GM19397 (cell line): Measurements from ENCODE around the gene PIK3C2B.
"Not testable (repeated sequence)": the region's sequence is repeated elsewhere in the genome, so short reads cannot be mapped to it uniquely, and the experiment has no call there.

Experiments used
- ATAC-seq: cut with Tn5 transposase; IDR thresholded peaks from one replicate; pipeline ENCODE4 v1.9.1; 2021; ENCODE audit warnings: mild to moderate bottlenecking, moderate library complexity; ENCODE audit not compliant: unreplicated experiment

PIK3C2B gene

DNA sequence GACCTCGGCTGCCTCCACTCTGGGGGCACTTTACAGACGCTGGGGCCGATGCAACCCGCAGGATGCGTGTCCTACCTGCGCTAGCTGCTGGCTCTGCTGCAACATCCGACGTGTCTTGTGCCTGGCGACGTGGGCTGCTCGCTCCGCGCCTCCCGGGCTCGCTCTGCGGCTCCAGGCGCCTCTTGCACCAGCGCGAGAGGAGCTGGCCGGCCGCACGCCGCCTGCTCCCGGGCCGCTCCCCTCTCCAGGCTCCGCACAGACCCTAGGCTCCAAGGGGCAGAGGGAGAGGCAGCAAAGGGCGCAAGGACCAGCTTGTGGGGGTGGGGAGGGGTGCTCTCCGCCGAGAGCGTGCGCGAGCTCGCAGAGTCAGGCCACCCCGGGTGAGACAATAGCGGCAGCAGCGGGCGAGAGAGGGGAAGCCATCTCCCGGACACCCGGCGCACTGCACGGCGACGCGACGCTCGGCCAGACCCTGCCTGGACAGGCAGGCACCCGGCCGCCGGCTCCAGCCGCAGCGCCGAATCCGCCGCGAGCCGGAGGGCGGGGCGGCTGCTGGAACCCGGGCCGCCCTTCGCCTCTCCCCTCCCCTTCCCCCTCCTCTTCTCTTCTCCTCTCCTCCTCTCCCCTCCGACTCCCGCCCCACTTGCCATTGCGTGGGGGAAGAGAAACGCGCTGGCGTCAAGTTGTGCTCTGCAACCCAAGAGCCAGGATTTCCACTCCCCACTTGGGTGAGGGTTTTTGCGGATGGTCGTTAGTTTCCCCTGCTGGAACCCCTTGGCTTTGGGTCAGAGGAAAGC is at the start of gene PIK3C2B:
TSS of gene PIK3C2B (minus strand) at position 525 of the 797 bp plus-strand sequence. CDS start 25,003 bp downstream, outside the sequence.
- ATAC-seq = peak; percentile 79

DNA sequence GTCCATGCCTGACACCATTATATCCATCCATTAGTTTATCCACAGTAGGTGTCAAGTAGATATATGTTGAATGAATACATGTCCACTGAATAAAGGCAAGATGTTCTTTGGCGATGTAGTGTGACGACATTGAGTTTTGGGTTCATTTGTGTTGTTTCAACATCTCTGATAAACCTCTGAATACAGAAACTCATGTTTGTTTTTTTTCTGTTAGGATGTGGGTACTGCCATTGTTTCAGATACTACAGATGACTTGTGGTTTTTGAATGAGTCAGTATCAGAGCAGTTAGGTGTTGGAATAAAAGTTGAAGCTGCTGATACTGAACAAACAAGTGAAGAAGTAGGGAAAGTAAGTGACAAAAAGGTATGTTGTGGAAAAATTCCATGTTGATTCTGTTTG is 49.7 kb upstream of the PIK3C2B start:
- no peak for ATAC-seq

DNA sequence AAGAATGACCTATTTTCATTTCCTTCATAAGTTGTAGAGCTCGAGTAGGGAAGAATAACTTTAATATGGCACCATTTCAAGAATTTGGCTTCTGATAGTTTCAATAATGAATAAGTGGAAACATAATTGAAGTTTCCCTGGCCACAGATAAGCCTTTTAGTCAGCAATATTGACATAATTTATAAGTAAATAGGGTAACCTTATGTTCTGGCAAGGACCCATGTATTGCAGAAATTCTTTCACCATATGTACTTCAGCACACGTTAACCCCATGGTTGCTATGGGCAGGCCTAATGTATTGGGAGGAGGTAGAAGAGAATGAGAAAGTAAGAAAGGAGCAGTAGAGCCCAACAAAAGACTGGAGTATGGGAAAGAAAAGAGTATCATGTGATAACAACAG is 47.0 kb upstream of the PIK3C2B start:
- no peak for ATAC-seq

GRCh38 chr1:204532832-204533231 is 38.2 kb upstream of the PIK3C2B start:
- no peak for ATAC-seq

DNA sequence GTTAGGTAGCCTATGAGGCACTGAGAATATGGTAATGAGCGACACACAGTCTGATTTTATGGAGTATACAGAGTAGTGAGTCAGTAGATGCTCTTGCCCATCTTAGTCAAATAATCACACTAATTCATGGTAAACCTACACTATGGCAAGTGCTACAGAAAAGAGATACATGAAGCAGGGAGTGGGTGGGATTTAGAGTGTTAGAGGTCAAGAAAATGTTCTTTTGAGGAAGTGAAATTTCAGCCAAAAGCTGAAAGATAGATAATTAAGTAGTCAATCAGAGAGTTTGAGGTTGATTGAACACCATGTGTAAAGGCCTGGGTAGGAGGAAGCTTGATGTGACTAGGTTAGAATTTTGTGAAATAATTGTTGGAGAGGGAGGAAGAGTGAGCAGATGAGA is 36.3 kb upstream of the PIK3C2B start:
- ATAC-seq = peak; percentile 71

- no peak for ATAC-seq
These were observed 34.8 kb upstream of the PIK3C2B start for GRCh38 chr1:204529371-204529895.

GRCh38 chr1:204528677-204529076 is 34.1 kb upstream of the PIK3C2B start:
- ATAC-seq = no peak

GRCh38 chr1:204528241-204528640 is 33.6 kb upstream of the PIK3C2B start:
- no peak for ATAC-seq

DNA sequence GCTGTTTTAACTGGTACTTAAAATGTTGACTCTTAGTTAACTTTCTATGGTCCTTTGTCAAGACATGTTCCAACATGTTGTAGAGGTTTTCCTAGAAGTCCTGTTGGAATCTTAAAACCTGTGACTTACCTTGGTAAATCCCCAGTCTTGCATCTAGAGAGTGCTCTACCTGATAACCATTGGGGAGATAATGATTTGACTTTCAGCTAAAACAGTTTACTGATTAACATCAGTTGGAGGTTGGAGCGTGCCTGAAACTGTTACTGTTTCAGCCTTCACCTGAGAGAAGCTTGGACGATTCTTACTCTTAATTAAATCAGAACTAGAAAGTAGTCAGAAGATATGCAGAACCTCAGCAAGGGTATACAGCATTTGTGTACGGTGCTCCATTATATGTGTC is 30.4 kb upstream of the PIK3C2B start:
- ATAC-seq = no peak

DNA sequence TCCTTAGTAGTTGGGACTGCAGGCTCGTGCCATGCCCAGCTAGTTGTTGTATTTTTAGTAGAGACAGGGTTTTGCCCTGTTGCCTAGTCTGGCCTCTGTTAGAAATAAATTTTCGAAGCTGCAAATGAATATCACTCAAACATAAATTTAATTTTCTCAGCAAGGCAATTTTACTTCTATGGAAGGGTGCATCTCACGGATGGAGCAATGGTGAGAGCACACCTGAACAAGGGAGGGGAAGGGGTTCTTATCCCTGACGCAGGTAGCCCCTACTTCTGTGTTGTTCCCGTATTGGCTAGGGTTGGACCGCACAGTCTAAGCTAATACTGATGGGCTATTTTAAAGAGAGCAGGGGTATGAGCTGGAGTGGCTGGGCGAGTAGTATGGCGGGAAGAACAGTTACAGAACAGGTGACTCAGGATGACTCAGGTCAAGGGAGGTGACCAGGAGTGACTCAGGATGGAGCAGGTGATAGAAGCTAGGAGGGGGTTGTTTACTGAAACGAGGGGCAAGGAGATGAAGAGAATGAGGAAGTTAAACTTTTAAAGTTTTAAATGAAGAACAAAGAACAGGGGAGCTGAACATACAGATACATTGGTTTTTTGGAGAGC is 29.1 kb upstream of the PIK3C2B start:
- ATAC-seq = no peak

DNA sequence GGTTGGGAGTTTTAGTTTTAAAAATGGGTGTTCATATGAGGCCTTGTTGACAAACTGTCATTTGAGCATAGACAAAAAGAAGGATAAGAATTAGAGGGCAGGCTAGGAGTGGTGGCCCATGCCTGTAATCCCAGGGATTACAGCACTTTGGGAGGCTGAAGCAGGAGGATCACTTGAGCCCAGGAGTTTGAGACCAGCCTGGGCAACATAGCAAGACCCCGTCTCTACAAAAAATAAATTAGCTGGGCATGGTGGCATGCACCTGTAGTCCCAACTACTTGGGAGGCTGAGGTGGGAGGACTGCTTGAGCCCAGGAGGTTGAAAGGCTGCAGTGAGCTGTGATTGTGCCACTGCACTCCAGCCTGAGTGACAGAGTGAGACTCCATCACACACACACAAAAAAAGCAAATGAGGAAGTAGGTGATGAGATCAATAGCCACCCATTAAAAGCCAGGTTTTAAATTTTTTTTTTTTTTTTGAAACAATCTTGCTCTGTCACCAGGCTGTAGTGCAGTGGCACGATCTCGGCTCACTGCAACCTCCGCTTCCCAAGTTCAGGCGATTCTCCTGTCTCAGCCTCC is 27.4 kb upstream of the PIK3C2B start:
- ATAC-seq = not testable (repeated sequence)

DNA sequence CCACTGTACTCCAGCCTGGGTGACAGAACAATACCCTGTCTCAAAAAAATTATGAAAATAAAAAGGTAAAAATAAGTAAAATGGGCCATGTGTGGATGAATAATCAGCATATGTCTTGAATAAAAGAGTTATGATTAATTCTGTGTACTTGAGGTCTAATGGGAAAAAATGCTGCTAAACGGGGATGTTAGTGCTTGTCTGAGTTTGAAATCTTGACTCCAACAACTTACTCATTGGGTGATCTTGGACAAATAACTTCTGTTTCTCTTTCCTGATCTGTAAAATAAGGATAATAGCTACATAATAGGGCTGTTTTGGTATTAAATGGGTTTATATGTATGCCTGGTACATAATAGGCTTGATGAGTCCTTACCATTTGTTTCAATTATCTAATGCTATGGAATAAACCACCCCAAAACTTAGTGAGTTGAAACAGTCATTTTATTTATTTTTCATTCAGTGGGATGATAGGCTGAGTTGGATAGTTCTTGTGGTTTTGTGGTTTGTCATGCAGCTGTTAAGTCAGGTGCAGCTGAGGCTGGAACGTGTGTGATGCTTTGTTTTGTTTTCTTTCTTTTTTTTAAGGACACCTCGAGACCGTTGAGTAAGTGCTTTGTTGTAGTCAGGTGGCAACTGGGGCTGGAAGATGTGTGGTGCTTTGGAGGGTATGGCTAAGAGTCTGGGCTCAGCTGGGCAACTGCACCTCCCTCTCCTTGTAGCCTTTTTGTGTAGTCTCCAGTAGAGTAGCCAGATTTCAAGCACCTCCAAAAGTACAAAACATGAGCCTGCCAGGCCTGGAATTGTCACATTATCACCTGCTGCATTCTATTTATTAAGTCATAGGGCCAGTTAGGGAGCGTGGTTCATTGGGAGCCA is 26.5 kb upstream of the PIK3C2B start:
- peak; percentile 48 for ATAC-seq

DNA sequence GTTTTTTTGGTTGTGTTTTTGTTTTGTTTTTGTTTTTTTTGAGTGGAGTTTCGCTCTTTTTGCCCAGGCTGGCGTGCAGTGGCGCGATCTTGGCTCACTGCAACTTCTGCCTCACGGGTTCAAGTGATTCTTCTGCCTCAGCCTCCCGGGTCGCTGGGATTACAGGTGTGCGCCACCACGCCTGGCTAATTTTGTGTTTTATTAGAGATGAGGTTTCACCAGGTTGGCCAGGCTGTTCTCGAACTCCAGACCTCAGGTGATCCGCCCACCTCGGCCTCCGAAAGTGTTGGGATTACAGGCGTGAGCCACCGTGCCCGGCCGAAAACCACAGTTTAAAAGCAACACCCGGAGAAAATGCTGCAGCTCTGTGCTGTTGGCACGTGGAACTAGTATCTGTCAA is 22.8 kb upstream of the PIK3C2B start:
- not testable (repeated sequence) for ATAC-seq

DNA sequence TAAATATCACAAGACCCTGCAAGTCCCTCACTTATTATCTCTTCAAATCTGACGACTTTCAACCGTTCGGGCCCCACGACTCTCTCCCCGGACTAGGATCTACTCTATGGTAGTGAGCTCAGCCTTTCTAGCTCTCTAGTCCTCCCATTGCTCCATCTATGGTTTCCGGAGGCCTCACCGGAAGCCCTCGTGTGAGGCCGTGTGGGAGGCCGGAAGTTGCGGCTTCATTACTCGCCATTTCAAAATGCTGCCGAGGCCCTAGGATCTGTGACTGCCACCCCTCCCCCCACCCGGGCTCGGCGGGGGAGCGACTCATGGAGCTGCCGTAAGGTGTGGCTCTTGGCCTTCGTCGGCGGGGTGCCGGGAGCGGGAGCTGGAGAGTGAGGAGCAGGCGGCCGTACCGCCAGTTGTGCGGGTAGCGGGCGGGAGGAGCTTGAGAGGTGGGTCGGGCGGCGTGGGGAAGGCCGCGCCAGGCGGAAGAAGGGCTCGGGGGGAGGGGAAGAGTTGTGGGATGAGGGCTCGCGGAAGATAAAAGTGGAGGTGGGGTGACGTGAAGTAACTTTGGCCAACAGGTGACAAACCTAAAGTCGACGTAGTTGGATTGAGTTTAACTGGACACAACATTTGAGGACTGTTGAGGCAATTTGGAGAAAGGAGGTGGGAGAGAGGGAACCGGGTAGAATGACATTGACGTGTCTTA is 21.7 kb upstream of the PIK3C2B start, which contains the start of gene MDM4:
TSS of gene MDM4 (plus strand) at position 227 of the 700 bp plus-strand sequence. CDS start 9,113 bp downstream, outside the sequence.
- peak; percentile 75 for ATAC-seq

- ATAC-seq = no peak
These were observed 20.2 kb upstream of the PIK3C2B start for GRCh38 chr1:204514828-204515227.

DNA sequence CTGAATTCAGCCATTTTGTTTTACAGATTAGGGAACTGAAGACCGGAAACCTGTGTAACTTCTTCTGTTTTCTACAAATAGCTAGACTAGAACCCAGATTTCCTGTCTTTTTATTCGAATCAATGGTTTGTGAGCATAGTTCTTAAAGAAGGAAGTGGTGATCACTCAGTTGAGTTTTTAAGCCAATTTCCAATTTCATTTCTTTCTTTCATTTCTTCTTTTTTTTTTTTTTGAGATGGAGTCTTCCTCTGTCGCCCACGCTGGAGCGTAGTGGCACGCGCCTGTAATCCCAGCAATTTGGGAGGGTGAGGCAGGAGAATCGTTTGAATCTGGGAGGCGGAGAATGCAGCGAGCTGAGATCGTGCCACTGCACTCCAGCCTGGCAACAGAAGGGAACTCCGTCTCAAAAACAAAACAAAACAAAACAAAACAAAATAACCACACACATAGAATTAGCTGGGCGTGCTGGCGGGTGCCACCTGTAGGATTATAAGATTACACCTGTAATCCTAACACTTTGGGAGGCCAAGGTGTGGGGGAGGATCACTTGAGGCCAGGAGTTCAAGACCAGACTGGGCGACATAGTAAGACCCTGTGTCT is 18.6 kb upstream of the PIK3C2B start:
- ATAC-seq = no peak

- no peak for ATAC-seq
These were observed 16.8 kb upstream of the PIK3C2B start for GRCh38 chr1:204511366-204511765.

GRCh38 chr1:204509186-204509635 is 14.6 kb upstream of the PIK3C2B start:
- ATAC-seq = no peak

GRCh38 chr1:204507317-204508105 is 12.9 kb upstream of the PIK3C2B start:
- peak; percentile 4 for ATAC-seq
